HG02678 (cell line): ENCODE results near the gene NHS.

ENCODE experiments used
- ATAC-seq: cut with Tn5 transposase; IDR thresholded peaks from one replicate; pipeline ENCODE4 v1.9.1; 2021; ENCODE audit warnings: mild to moderate bottlenecking, moderate library complexity; ENCODE audit not compliant: unreplicated experiment

Gene NHS

GRCh38 chrX:17759990-17760389 is 385.0 kb downstream of the NHS start:
- no peak for ATAC-seq

GRCh38 chrX:17767734-17768133 is 392.7 kb downstream of the NHS start:
- no peak for ATAC-seq

GRCh38 chrX:17768997-17769396 is 394.0 kb downstream of the NHS start:
- no peak for ATAC-seq

- ATAC-seq, result no peak
These were observed 394.8 kb downstream of the NHS start for GRCh38 chrX:17769701-17770269.

- ATAC-seq, result no peak
These were observed 398.3 kb downstream of the NHS start for GRCh38 chrX:17773221-17773876.

GRCh38 chrX:17774053-17774452 is 399.1 kb downstream of the NHS start:
- no peak for ATAC-seq

GRCh38 chrX:17778997-17779396 is 404.0 kb downstream of the NHS start:
- ATAC-seq, result no peak

GRCh38 chrX:17779434-17779833 is 404.4 kb downstream of the NHS start:
- ATAC-seq, result no peak
